AG04450 (cell line): ENCODE results near the gene ROGDI. TPM values are rescaled to one million over a fixed set of nuclear protein-coding genes. Genes with fewer than 3 reads are reported as not detected.

ENCODE experiments used
- CTCF ChIA-PET: fragments of 300-600, 350-600 bp; formaldehyde crosslinking; extraction: SDS; loops from one replicate; lab custom pipeline; 2022; ENCODE audit warnings: antibody characterized with exemption, inconsistent platforms; lab: Charles Lee
- POLR2A ChIA-PET: fragments of 350-600 bp; formaldehyde crosslinking; extraction: SDS; loops from one replicate; lab custom pipeline; 2021; ENCODE audit warnings: antibody characterized with exemption, inconsistent platforms; lab: Yijun Ruan, JAX
- DNase-seq: peaks from one replicate; pipeline ENCODE4 v3.0.0-alpha.2; 2011; ENCODE audit warnings: low read depth, low spot score
- H3K27ac ChIP-seq: one replicate; pipeline ENCODE4 v1.5.1; 2012; ENCODE audit warnings: low read depth, low read length, control low read depth
- H3K27me3 ChIP-seq: one replicate; pipeline ENCODE4 v1.6.0; 2012; ENCODE audit warnings: low read length; ENCODE audit not compliant: control insufficient read depth, insufficient read depth
- H3K4me3 ChIP-seq: 2 replicates; pipeline ENCODE4 v1.5.1; 2011; ENCODE audit warnings: mild to moderate bottlenecking, low read depth, low read length, control low read depth
- H3K9me3 ChIP-seq: 2 replicates; pipeline ENCODE4 v1.5.1; 2012; ENCODE audit warnings: low read length; ENCODE audit not compliant: control insufficient read depth, insufficient read depth
- polyA plus RNA-seq: library from polyadenylated mRNA; depleted of rRNA; stranded (reverse); fragments of >200 nt; gene quantifications from 2 replicates; pipeline ENCODE4 v1.2.3, GENCODE V29; 2011
- TF ChIP-seq, protein P1 (sequence below): IDR thresholded peaks from 2 replicates; pipeline ENCODE4 v1.5.1; 2011; ENCODE audit warnings: low read depth, low read length, control low read depth, inconsistent platforms

Gene ROGDI
- polyA plus RNA-seq, 1 experiment = 9.2 TPM

- ChIA-PET CTCF (interaction anchor here (1.0 kb wide), 1 partner anchor 125 kb away, joined by 4 read pairs; no protein-coding TSS in a partner anchor), POLR2A (no interaction called here)
Observed at GRCh38 chr16:4830408-4830807, 28.0 kb upstream of the ROGDI start.

DNA sequence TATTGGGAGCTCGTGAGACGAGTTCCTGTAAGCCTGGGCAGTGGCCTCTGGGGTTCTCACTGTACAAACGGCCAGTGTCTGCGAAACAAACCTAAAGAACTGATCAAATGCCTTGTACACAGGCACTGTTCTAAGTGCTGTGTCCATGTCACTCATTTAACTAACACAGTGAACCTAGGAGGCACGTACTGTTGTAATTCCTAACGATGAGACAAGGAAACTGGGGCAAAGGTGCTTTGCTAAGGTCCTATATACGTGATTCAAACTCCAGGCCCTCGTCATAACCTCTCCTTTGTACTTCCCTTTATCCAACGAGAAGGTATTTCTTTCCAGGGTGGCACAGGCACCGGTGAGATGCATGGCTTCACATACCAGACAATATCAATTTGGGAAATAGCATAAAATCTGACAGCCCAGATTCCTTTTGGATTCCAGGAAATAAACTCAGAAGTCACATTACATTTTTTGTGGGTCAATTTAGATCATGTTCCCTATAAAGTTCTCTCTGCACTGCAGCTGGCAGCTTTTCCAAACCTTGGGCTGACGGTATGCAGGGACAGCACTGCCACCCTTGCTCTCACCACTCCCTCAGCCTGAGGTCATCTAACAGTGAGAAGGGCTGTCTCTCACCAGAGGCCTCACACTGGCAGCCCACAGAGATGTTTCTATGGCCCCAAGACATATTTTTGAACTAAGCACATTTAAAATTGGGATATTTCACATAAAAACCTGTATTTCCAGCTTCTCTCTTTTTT, 26.3 kb upstream of the ROGDI start:
- Histone ChIP-seq H3K27ac (no peak overlapping the region), H3K27me3 (no peaks in the 10 kb centered on the region), H3K4me3 (no peak overlapping the region), H3K9me3 (no peaks in the 10 kb centered on the region)
- POLR2A ChIA-PET = interaction anchor here (0.5 to 0.6 kb wide), 2 partner anchors 42 to 227 kb away, joined by 5 to 8 read pairs; no protein-coding TSS in a partner anchor
- DNase-seq = no peak
- TF ChIP-seq, protein P1, sequence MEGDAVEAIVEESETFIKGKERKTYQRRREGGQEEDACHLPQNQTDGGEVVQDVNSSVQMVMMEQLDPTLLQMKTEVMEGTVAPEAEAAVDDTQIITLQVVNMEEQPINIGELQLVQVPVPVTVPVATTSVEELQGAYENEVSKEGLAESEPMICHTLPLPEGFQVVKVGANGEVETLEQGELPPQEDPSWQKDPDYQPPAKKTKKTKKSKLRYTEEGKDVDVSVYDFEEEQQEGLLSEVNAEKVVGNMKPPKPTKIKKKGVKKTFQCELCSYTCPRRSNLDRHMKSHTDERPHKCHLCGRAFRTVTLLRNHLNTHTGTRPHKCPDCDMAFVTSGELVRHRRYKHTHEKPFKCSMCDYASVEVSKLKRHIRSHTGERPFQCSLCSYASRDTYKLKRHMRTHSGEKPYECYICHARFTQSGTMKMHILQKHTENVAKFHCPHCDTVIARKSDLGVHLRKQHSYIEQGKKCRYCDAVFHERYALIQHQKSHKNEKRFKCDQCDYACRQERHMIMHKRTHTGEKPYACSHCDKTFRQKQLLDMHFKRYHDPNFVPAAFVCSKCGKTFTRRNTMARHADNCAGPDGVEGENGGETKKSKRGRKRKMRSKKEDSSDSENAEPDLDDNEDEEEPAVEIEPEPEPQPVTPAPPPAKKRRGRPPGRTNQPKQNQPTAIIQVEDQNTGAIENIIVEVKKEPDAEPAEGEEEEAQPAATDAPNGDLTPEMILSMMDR = no peak
- CTCF ChIA-PET = no interaction called here

More at GRCh38 chr16:4830408-4830807, 28.0 kb upstream of the ROGDI start:
- no peaks in the 10 kb centered on the region for H3K9me3 ChIP-seq
- H3K27me3 ChIP-seq = no peaks in the 10 kb centered on the region
- H3K4me3 ChIP-seq = no peak overlapping the region
- TF ChIP-seq, protein P1 = no peak
- DNase-seq = no peak
- no peak overlapping the region for H3K27ac ChIP-seq

GRCh38 chr16:4826980-4827379, 24.5 kb upstream of the ROGDI start:
- H3K27me3 ChIP-seq = no peaks in the 10 kb centered on the region
- ChIA-PET CTCF (interaction anchor here (1.2 kb wide), 1 partner anchor 129 kb away, joined by 3 read pairs; no protein-coding TSS in a partner anchor), POLR2A (interaction anchor here (0.7 kb wide), 1 partner anchor 9 kb away, joined by 3 read pairs; no protein-coding TSS in a partner anchor)
- no peaks in the 10 kb centered on the region for H3K9me3 ChIP-seq
- TF ChIP-seq, protein P1 = no peak
- no peak overlapping the region for H3K27ac ChIP-seq
- H3K4me3 ChIP-seq = no peak overlapping the region
- no peak for DNase-seq

DNA sequence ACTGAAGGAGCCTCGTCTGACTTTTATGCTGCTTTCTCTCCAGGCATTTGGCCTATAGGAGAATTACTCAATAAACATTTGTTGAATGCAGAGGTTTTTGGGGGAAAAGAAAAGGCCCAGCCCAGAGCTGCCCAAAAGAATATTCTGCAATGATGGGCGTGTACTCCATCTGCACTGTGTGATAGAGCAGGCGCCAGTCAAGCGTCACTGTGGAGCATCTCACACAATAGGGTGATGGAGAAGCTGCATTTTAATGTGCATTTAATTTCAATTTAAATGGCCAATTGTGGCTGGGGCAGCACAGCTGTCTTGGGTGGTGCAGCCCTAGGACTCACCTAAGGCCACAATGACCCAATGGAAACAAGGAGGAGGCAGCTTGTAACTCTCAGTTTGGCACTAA, 24.1 kb upstream of the ROGDI start:
- no peaks in the 10 kb centered on the region for H3K27me3 ChIP-seq
- H3K9me3 ChIP-seq = no peaks in the 10 kb centered on the region
- ChIA-PET POLR2A (no interaction called here), CTCF (interaction anchor here (1.2 kb wide), 1 partner anchor 130 kb away, joined by 3 read pairs; no protein-coding TSS in a partner anchor)
- no peak for DNase-seq
- H3K4me3 ChIP-seq = no peak overlapping the region
- no peak overlapping the region for H3K27ac ChIP-seq
- TF ChIP-seq, protein P1 = no peak

DNA sequence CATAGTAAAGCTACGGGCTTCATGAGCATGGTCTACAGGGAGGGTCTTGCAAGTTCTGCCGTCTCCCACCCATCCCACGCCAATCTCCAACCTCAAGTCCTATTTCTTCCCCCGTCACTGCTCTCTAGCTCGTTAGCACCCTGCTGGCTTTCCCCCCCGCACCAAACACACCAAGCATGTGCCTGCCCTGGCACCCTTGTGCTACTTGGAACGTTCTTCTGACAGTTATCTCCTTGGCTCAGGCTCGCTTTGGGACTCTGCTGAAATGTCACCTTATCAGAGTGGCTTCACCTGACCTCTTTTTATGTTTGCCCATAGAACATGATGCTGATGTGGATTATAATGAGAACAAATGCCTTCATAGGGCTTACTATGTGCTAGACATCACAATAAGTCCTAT, 22.8 kb upstream of the ROGDI start:
- H3K4me3 ChIP-seq = no peak overlapping the region
- TF ChIP-seq, protein P1 = no peak
- POLR2A ChIA-PET = no interaction called here
- H3K27me3 ChIP-seq = no peaks in the 10 kb centered on the region
- H3K27ac ChIP-seq = no peak overlapping the region
- H3K9me3 ChIP-seq = no peaks in the 10 kb centered on the region
- CTCF ChIA-PET = interaction anchor here (1.2 kb wide), 1 partner anchor 131 kb away, joined by 5 read pairs; no protein-coding TSS in a partner anchor
- no peak for DNase-seq
